PFSK-1 (cell line): Measurements from ENCODE around the gene PLIN4.

ENCODE experiments used
- FOXP2 ChIP-seq: optimal IDR thresholded peaks from 2 replicates; pipeline ENCODE3; 2011; ENCODE audit warnings: borderline replicate concordance, control low read depth, inconsistent platforms; ENCODE audit not compliant: insufficient read depth; ENCODE audit errors: extremely low read length, extremely low read depth
- POLR2AphosphoS5 ChIP-seq: IDR thresholded peaks from 2 replicates; pipeline ENCODE4 v1.6.1; 2012; ENCODE audit warnings: low read depth, mild to moderate bottlenecking, control low read depth, low read length, moderate library complexity
- SIN3A ChIP-seq: IDR thresholded peaks from 2 replicates; pipeline ENCODE4 v1.6.1; 2012; ENCODE audit warnings: mild to moderate bottlenecking, low read length, moderate library complexity, borderline replicate concordance; ENCODE audit not compliant: insufficient read depth
- TAF1 ChIP-seq: IDR thresholded peaks from 2 replicates; pipeline ENCODE4 v1.6.1; 2012; ENCODE audit warnings: low read length, control low read depth, borderline replicate concordance; ENCODE audit not compliant: insufficient read depth
- TF ChIP-seq, protein P1 (sequence below), 2 experiments: IDR thresholded peaks; 2 replicates each; pipeline versions ENCODE4 v1.6.1 to v1.8.0; 2011 to 2012; ENCODE audit warnings: low read depth in 2 of 2, low read length in 2 of 2, control low read depth in 1 of 2, inconsistent platforms in 1 of 2, mild to moderate bottlenecking in 1 of 2, moderate library complexity in 1 of 2; ENCODE audit not compliant: insufficient read depth in 1 of 2

The PLIN4 gene

DNA sequence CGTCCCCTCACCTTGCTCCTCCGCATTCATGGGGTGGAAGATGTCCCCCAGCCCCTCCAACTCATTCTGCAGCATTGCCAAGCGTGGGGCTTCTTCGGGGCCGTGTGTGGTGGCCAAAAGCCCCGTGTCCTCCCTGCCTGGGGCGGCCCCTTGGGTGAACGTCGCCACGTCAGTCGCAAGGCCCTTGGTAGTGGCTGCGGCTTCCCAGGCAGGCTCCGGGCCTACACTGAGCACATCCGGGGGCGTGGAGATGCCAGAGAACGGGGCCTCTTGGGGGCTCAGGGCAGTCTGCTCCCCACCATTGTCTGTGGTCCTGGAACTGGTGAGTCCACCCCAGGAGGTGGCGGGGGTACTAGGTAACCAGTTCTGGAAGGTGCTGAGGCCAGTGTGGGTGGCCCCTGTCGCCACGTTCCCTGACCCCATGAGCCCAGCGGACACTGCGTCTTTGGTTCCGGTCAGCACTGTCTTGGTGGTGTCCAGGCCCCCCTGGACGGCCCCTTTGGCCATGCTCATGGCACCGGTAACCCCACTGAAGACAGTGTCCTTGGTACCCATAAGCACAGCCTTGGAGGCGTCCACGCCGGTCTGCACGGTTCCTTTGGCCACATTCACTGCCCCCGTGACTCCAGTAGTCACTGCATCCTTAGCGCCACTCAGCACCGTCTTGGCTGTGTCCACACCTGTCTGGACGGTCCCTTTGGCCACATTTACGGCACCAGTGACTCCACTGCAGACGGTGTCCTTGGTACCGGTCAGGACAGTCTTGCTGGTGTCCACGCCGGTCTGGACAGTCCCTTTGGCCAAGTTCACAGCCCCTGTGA is 7.6 kb downstream of the PLIN4 start:
- TF ChIP-seq, protein P1, sequence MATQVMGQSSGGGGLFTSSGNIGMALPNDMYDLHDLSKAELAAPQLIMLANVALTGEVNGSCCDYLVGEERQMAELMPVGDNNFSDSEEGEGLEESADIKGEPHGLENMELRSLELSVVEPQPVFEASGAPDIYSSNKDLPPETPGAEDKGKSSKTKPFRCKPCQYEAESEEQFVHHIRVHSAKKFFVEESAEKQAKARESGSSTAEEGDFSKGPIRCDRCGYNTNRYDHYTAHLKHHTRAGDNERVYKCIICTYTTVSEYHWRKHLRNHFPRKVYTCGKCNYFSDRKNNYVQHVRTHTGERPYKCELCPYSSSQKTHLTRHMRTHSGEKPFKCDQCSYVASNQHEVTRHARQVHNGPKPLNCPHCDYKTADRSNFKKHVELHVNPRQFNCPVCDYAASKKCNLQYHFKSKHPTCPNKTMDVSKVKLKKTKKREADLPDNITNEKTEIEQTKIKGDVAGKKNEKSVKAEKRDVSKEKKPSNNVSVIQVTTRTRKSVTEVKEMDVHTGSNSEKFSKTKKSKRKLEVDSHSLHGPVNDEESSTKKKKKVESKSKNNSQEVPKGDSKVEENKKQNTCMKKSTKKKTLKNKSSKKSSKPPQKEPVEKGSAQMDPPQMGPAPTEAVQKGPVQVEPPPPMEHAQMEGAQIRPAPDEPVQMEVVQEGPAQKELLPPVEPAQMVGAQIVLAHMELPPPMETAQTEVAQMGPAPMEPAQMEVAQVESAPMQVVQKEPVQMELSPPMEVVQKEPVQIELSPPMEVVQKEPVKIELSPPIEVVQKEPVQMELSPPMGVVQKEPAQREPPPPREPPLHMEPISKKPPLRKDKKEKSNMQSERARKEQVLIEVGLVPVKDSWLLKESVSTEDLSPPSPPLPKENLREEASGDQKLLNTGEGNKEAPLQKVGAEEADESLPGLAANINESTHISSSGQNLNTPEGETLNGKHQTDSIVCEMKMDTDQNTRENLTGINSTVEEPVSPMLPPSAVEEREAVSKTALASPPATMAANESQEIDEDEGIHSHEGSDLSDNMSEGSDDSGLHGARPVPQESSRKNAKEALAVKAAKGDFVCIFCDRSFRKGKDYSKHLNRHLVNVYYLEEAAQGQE (IDR thresholded peaks at IDR 0.05; ENCODE audit: insufficient read depth in 1 of 2, low read depth in 2 of 2, low read length in 2 of 2), result no peak
- TF ChIP-seq POLR2AphosphoS5, result no peak
- TF ChIP-seq TAF1, result no peak
- TF ChIP-seq FOXP2, result no peak
- no peak for TF ChIP-seq SIN3A

- TF ChIP-seq POLR2AphosphoS5, result no peak
- TF ChIP-seq, protein P1 (IDR thresholded peaks at IDR 0.05; ENCODE audit: insufficient read depth in 1 of 2, low read depth in 2 of 2, low read length in 2 of 2), result no peak
- TF ChIP-seq SIN3A, result no peak
- no peak for TF ChIP-seq TAF1
- TF ChIP-seq FOXP2, result no peak
Measured at GRCh38 chr19:4508698-4509097, 9.6 kb downstream of the PLIN4 start.

DNA sequence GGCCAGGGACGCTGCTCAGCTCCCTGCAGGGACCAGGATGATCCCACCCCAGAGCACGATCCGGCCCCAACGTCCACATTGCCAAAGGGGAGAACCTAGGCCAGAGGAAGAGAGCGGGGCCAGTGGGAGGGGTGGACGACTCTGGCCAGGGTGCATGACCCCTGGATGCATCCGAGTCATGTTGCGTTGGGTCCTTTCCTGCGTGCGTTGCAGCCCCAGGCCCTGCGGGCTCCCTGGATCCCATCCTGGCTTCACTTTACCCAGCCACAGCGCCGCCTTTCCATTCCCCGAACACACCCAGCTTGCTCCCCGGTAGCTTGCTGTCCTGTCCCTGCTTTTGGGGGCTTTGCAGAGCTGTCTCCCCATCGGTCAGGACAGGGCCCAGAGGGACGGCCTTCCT is 10.5 kb downstream of the PLIN4 start:
- no peak for TF ChIP-seq POLR2AphosphoS5
- TF ChIP-seq, protein P1 (IDR thresholded peaks at IDR 0.05; ENCODE audit: insufficient read depth in 1 of 2, low read depth in 2 of 2, low read length in 2 of 2), result no peak
- TF ChIP-seq TAF1, result no peak
- no peak for TF ChIP-seq SIN3A
- no peak for TF ChIP-seq FOXP2

GRCh38 chr19:4507150-4507452 is 11.2 kb downstream of the PLIN4 start:
- TF ChIP-seq SIN3A (no peak), TAF1 (no peak), FOXP2 (no peak), POLR2AphosphoS5 (no peak)
- TF ChIP-seq, protein P1 (IDR thresholded peaks at IDR 0.05; ENCODE audit: insufficient read depth in 1 of 2, low read depth in 2 of 2, low read length in 2 of 2), result no peak
